Measurements from ENCODE around the gene DOHH.
A peak's percentile ranks its signal among the peaks of the same experiment; 100 is the strongest.
"Not testable (repeated sequence)": the region's sequence is repeated elsewhere in the genome, so short reads cannot be mapped to it uniquely, and the experiment has no call there.

DOHH gene

DNA sequence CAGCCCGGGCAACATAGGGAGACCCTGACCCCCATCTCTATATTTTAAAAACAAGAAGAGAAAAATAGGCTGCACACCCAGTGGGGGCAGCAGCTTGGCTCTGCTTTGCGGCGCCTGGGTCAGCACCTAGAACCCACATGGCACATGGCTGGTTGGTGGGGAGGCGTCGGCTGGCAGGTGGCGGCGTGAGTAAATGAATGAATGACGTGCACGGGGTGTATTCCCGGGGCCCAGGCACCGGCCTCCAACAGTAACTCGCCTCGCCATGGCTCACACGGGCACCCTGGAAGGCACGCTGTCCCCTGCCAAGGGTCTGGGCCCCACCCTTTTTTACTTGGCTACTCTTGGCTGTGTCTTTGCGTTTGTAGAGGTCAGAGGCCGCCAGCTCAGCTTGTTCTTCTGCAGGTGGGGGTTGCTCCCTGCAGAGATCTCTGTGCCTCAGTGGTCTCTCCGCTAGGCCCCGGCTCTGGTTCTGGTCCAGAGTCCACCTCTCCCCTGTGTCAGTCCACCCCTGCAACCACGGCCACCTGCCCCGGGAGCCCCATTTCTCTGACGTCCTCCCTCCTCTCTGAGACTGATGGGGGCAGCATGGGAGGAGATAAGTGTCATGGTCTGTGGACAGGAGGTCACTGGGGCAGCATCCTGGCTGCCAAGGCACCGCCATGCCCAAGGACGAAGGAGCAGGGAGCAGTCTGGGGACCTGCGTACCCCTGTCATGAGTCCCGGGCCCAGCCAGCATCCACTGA lies 11.2 kb upstream of the DOHH start:
- H3K27ac ChIP-seq (ENCODE audit: insufficient read depth, low read depth, low read length, poor library complexity, severe bottlenecking), result no peak overlapping the region
- H3K27me3 ChIP-seq (ENCODE audit: control insufficient read depth, insufficient read depth, low read length, poor library complexity, severe bottlenecking), result no peaks in the 10 kb centered on the region
- H3K9me3 ChIP-seq (ENCODE audit: control insufficient read depth, low read length), result no peaks in the 10 kb centered on the region
- no peak overlapping the region for H3K4me3 ChIP-seq (ENCODE audit: insufficient read depth, low read depth, low read length)
- 95 to 97% methylated on average over 26 of the region's 26 CpGs for WGBS, 2 experiments
- peaks cover 13% of the 10 kb centered on the region for H3K36me3 ChIP-seq (ENCODE audit: control insufficient read depth, insufficient read depth, low read length)
- no peaks in the 10 kb centered on the region for H3K4me1 ChIP-seq (ENCODE audit: control insufficient read depth, insufficient read depth, low read length)

- Histone ChIP-seq H3K9me3 (ENCODE audit: control insufficient read depth, low read length) (no peaks in the 10 kb centered on the region), H3K4me3 (ENCODE audit: insufficient read depth, low read depth, low read length) (no peak overlapping the region), H3K27me3 (ENCODE audit: control insufficient read depth, insufficient read depth, low read length, poor library complexity, severe bottlenecking) (no peaks in the 10 kb centered on the region), H3K4me1 (ENCODE audit: control insufficient read depth, insufficient read depth, low read length) (no peaks in the 10 kb centered on the region), H3K27ac (ENCODE audit: insufficient read depth, low read depth, low read length, poor library complexity, severe bottlenecking) (no peak overlapping the region), H3K36me3 (ENCODE audit: control insufficient read depth, insufficient read depth, low read length) (peaks cover 13% of the 10 kb centered on the region)
- WGBS, 2 experiments, result 95% methylated on average over 22 of the region's 22 CpGs
Measured at GRCh38 chr19:3510727-3511126, 10.3 kb upstream of the DOHH start.

- peaks cover 13% of the 10 kb centered on the region for H3K36me3 ChIP-seq (ENCODE audit: control insufficient read depth, insufficient read depth, low read length)
- 95 to 96% methylated on average over 15 of the region's 15 CpGs for WGBS, 2 experiments
- no peak overlapping the region for H3K27ac ChIP-seq (ENCODE audit: insufficient read depth, low read depth, low read length, poor library complexity, severe bottlenecking)
- no peaks in the 10 kb centered on the region for H3K27me3 ChIP-seq (ENCODE audit: control insufficient read depth, insufficient read depth, low read length, poor library complexity, severe bottlenecking)
- no peaks in the 10 kb centered on the region for H3K9me3 ChIP-seq (ENCODE audit: control insufficient read depth, low read length)
- no peak overlapping the region for H3K4me3 ChIP-seq (ENCODE audit: insufficient read depth, low read depth, low read length)
- H3K4me1 ChIP-seq (ENCODE audit: control insufficient read depth, insufficient read depth, low read length), result no peaks in the 10 kb centered on the region
Measured at GRCh38 chr19:3509566-3509989, 9.1 kb upstream of the DOHH start.

GRCh38 chr19:3508771-3509535 lies 8.5 kb upstream of the DOHH start:
- H3K27ac ChIP-seq (ENCODE audit: insufficient read depth, low read depth, low read length, poor library complexity, severe bottlenecking), result no peak overlapping the region

GRCh38 chr19:3508121-3508661 lies 7.7 kb upstream of the DOHH start:
- not testable (repeated sequence) for H3K27me3 ChIP-seq (ENCODE audit: control insufficient read depth, insufficient read depth, low read length, poor library complexity, severe bottlenecking); H3K9me3 ChIP-seq (ENCODE audit: control insufficient read depth, low read length); H3K4me3 ChIP-seq (ENCODE audit: insufficient read depth, low read depth, low read length); H3K4me1 ChIP-seq (ENCODE audit: control insufficient read depth, insufficient read depth, low read length); H3K27ac ChIP-seq (ENCODE audit: insufficient read depth, low read depth, low read length, poor library complexity, severe bottlenecking)
- H3K36me3 ChIP-seq (ENCODE audit: control insufficient read depth, insufficient read depth, low read length), result peaks cover 13% of the 10 kb centered on the region
- 88 to 91% methylated on average over 18 of the region's 18 CpGs for WGBS, 2 experiments

More at GRCh38 chr19:3508771-3509535, 8.5 kb upstream of the DOHH start:
- H3K27me3 ChIP-seq (ENCODE audit: control insufficient read depth, insufficient read depth, low read length, poor library complexity, severe bottlenecking), result no peaks in the 10 kb centered on the region
- peaks cover 13% of the 10 kb centered on the region for H3K36me3 ChIP-seq (ENCODE audit: control insufficient read depth, insufficient read depth, low read length)
- no peaks in the 10 kb centered on the region for H3K9me3 ChIP-seq (ENCODE audit: control insufficient read depth, low read length)
- 96% methylated on average over 23 of the region's 23 CpGs for WGBS, 2 experiments
- H3K4me3 ChIP-seq (ENCODE audit: insufficient read depth, low read depth, low read length), result no peak overlapping the region
- H3K4me1 ChIP-seq (ENCODE audit: control insufficient read depth, insufficient read depth, low read length), result no peaks in the 10 kb centered on the region

- H3K27me3 ChIP-seq (ENCODE audit: control insufficient read depth, insufficient read depth, low read length, poor library complexity, severe bottlenecking), result no peaks in the 10 kb centered on the region
- peak overlapping the region; percentile 89 for H3K4me3 ChIP-seq (ENCODE audit: insufficient read depth, low read depth, low read length)
- WGBS, 2 experiments, result 9 to 12% methylated on average over 30 to 31 of the region's 31 CpGs
- no peaks in the 10 kb centered on the region for H3K9me3 ChIP-seq (ENCODE audit: control insufficient read depth, low read length)
- H3K27ac ChIP-seq (ENCODE audit: insufficient read depth, low read depth, low read length, poor library complexity, severe bottlenecking), result no peak overlapping the region
- H3K36me3 ChIP-seq (ENCODE audit: control insufficient read depth, insufficient read depth, low read length), result peaks cover 13% of the 10 kb centered on the region
- no peaks in the 10 kb centered on the region for H3K4me1 ChIP-seq (ENCODE audit: control insufficient read depth, insufficient read depth, low read length)
Measured at GRCh38 chr19:3507371-3508120, 7.1 kb upstream of the DOHH start.

GRCh38 chr19:3506384-3507340 lies 6.2 kb upstream of the DOHH start:
- Histone ChIP-seq H3K4me3 (ENCODE audit: insufficient read depth, low read depth, low read length) (peak overlapping the region; percentile 89), H3K4me1 (ENCODE audit: control insufficient read depth, insufficient read depth, low read length) (no peaks in the 10 kb centered on the region), H3K9me3 (ENCODE audit: control insufficient read depth, low read length) (no peaks in the 10 kb centered on the region), H3K27ac (ENCODE audit: insufficient read depth, low read depth, low read length, poor library complexity, severe bottlenecking) (no peak overlapping the region), H3K27me3 (ENCODE audit: control insufficient read depth, insufficient read depth, low read length, poor library complexity, severe bottlenecking) (no peaks in the 10 kb centered on the region), H3K36me3 (ENCODE audit: control insufficient read depth, insufficient read depth, low read length) (peaks cover 8% of the 10 kb centered on the region)
- WGBS, 2 experiments, result 0% methylated on average over 68 to 69 of the region's 69 CpGs

- 8% methylated on average over 79 of the region's 79 CpGs for WGBS, 2 experiments
- H3K27ac ChIP-seq (ENCODE audit: insufficient read depth, low read depth, low read length, poor library complexity, severe bottlenecking), result peak within 1 kb of the TSS; percentile 46
Measured at GRCh38 chr19:3505598-3506383, 5.3 kb upstream of the DOHH start, which contains the start of gene FZR1. TSS of gene FZR1 (plus strand) at chr19:3506311. CDS start at chr19:3522990, 16,679 bp downstream.

GRCh38 chr19:3504735-3505134 lies 4.3 kb upstream of the DOHH start:
- H3K27ac ChIP-seq (ENCODE audit: insufficient read depth, low read depth, low read length, poor library complexity, severe bottlenecking), result no peak overlapping the region
- WGBS, 2 experiments, result 95 to 96% methylated on average over 5 of the region's 5 CpGs

More at GRCh38 chr19:3505598-3506383, 5.3 kb upstream of the DOHH start, which contains the start of gene FZR1:
- H3K9me3 ChIP-seq (ENCODE audit: control insufficient read depth, low read length), result no peaks in the 10 kb centered on the region
- H3K4me1 ChIP-seq (ENCODE audit: control insufficient read depth, insufficient read depth, low read length), result no peaks in the 10 kb centered on the region
- peak within 1 kb of the TSS; percentile 89 for H3K4me3 ChIP-seq (ENCODE audit: insufficient read depth, low read depth, low read length)
- H3K36me3 ChIP-seq (ENCODE audit: control insufficient read depth, insufficient read depth, low read length), result peaks cover 8% of the 10 kb centered on the region
- H3K27me3 ChIP-seq (ENCODE audit: control insufficient read depth, insufficient read depth, low read length, poor library complexity, severe bottlenecking), result no peaks in the 10 kb centered on the region

More at GRCh38 chr19:3504735-3505134, 4.3 kb upstream of the DOHH start:
- Histone ChIP-seq H3K36me3 (ENCODE audit: control insufficient read depth, insufficient read depth, low read length) (peaks cover 6% of the 10 kb centered on the region), H3K9me3 (ENCODE audit: control insufficient read depth, low read length) (no peaks in the 10 kb centered on the region), H3K4me1 (ENCODE audit: control insufficient read depth, insufficient read depth, low read length) (peaks cover 2% of the 10 kb centered on the region), H3K4me3 (ENCODE audit: insufficient read depth, low read depth, low read length) (no peak overlapping the region), H3K27me3 (ENCODE audit: control insufficient read depth, insufficient read depth, low read length, poor library complexity, severe bottlenecking) (no peaks in the 10 kb centered on the region)

Measured in ectodermal cell (in vitro differentiated cells).